HEK293 (cell line): Measurements from ENCODE around the gene ZBTB8A.

Experiments
- CTCF ChIP-seq: fragments of 450-650 bp; formaldehyde crosslinking; IDR thresholded peaks from 2 replicates; pipeline ENCODE4 v1.5.1; 2016; ENCODE audit warnings: missing biosample characterization, missing genetic modification characterization
- GLI4 ChIP-seq: fragments of 450-650 bp; formaldehyde crosslinking; IDR thresholded peaks from 2 replicates; pipeline ENCODE4 v1.5.1; 2016; ENCODE audit warnings: missing biosample characterization, missing genetic modification characterization
- ZBTB6 ChIP-seq: fragments of 450-650 bp; formaldehyde crosslinking; IDR thresholded peaks from 2 replicates; pipeline ENCODE4 v1.5.1; 2017; ENCODE audit warnings: missing biosample characterization, missing genetic modification characterization
- ZNF274 ChIP-seq, 2 experiments: fragments of 200-500 bp in 1 of 2; fragments of 450-650 bp in 1 of 2; sonication (Bioruptor generic) in 1 of 2; formaldehyde crosslinking in 1 of 2; IDR thresholded peaks; 2 replicates each; pipeline versions ENCODE4 v1.5.1 to v1.6.1; 2014 to 2016; ENCODE audit warnings: borderline replicate concordance in 1 of 2, inconsistent platforms in 1 of 2, low read length in 1 of 2, missing biosample characterization in 1 of 2, missing genetic modification characterization in 1 of 2
- ZNF501 ChIP-seq: fragments of 450-650 bp; formaldehyde crosslinking; IDR thresholded peaks from 2 replicates; pipeline ENCODE4 v1.5.1; 2016; ENCODE audit warnings: missing biosample characterization, missing genetic modification characterization
- ZNF704 ChIP-seq: fragments of 450-650 bp; formaldehyde crosslinking; IDR thresholded peaks from 2 replicates; pipeline ENCODE4 v1.5.1; 2016; ENCODE audit warnings: missing biosample characterization, missing genetic modification characterization
- ZNF791 ChIP-seq: fragments of 450-650 bp; formaldehyde crosslinking; IDR thresholded peaks from 2 replicates; pipeline ENCODE4 v1.5.1; 2016; ENCODE audit warnings: missing biosample characterization, missing genetic modification characterization

- TF ChIP-seq ZBTB6 (tag by site-specific recombination) (no peak), ZNF501 (tag by site-specific recombination) (no peak), GLI4 (tag by site-specific recombination) (no peak), ZNF274 (IDR thresholded peaks at IDR 0.05; ENCODE audit: low read length) (no peak), ZNF274 (tag by site-specific recombination; IDR thresholded peaks at IDR 0.05; ENCODE audit: borderline replicate concordance) (no peak), ZNF791 (tag by site-specific recombination) (no peak), CTCF (no peak), ZNF704 (tag by site-specific recombination) (no peak)
Measured at GRCh38 chr1:32632829-32633228, 93.6 kb downstream of the ZBTB8A start.
